T-cell (primary cell): Measurements from ENCODE around the gene TTLL12. TPM values are rescaled to one million over a fixed set of nuclear protein-coding genes. Genes with fewer than 3 reads are reported as not detected.

ENCODE experiments used
- ATAC-seq, 4 experiments: fragments of 200-7000 bp in 3 of 4; fragments of 150-1000 bp in 1 of 4; cut with Tn5 transposase; replicated peaks in 1 of 4; 1 replicate in 3 of 4; 2 replicates in 1 of 4; pipeline ENCODE4 v1.10.0; 2021; ENCODE audit warnings: moderate library complexity in 3 of 4, mild to moderate bottlenecking in 2 of 4, moderate number of reproducible peaks in 1 of 4
- CTCF ChIA-PET, 2 donors: fragments of 300-600 bp; sonication (Branson Sonifier 250); formaldehyde crosslinking; loops; one replicate each; lab custom pipeline; 2022; ENCODE audit warnings: antibody characterized with exemption in 2 of 2; lab: Charles Lee
- POLR2A ChIA-PET, 2 donors: fragments of 300-600 bp; sonication (Branson Sonifier 250); formaldehyde crosslinking; loops; one replicate each; lab custom pipeline; 2022; ENCODE audit warnings: antibody characterized with exemption in 2 of 2; lab: Charles Lee
- DNase-seq, 35 experiments: peaks; one replicate each; pipeline versions ENCODE4 v3.0.0 to v3.0.0-alpha.2; 2013 to 2023
- H3K27ac ChIP-seq: one replicate; pipeline ENCODE4 v1.5.1; 2013; ENCODE audit warnings: low read length
- H3K27me3 ChIP-seq, 2 experiments: replicated peaks in 1 of 2; 1 replicate in 1 of 2; 2 replicates in 1 of 2; pipeline versions ENCODE4 v1.6.1 to v1.7.0; 2013; ENCODE audit warnings: low read length in 1 of 2, mixed read lengths in 1 of 2; ENCODE audit not compliant: control insufficient read depth in 2 of 2, insufficient read depth in 2 of 2; ENCODE audit errors: extremely low read depth in 1 of 2
- H3K36me3 ChIP-seq, 2 donors: 1 replicate in 1 of 2; 2 replicates in 1 of 2; pipeline versions ENCODE4 v1.6.1 to v1.7.0; 2013; ENCODE audit warnings: low read length in 1 of 2; ENCODE audit not compliant: control insufficient read depth in 2 of 2, insufficient read depth in 1 of 2; ENCODE audit errors: extremely low read depth in 1 of 2
- H3K4me1 ChIP-seq, 2 experiments: 1 replicate in 1 of 2; 2 replicates in 1 of 2; pipeline versions ENCODE4 v1.6.1 to v1.7.0; 2013; ENCODE audit warnings: low read length in 2 of 2, mixed read lengths in 1 of 2; ENCODE audit not compliant: insufficient read depth in 2 of 2, control insufficient read depth in 1 of 2; ENCODE audit errors: extremely low read depth in 1 of 2
- H3K4me3 ChIP-seq, 2 donors: 1 replicate in 1 of 2; 2 replicates in 1 of 2; pipeline versions ENCODE4 v1.5.1 to v1.7.0; 2013; ENCODE audit warnings: mild to moderate bottlenecking in 2 of 2, low read length in 1 of 2, moderate library complexity in 1 of 2; ENCODE audit not compliant: control insufficient read depth in 1 of 2; ENCODE audit errors: extremely low read depth in 1 of 2
- H3K9me3 ChIP-seq: 2 replicates; pipeline ENCODE4 v1.7.0; 2013
- H3K27ac Mint-ChIP-seq, 2 donors: one replicate each; pipeline ENCODE4 v1.8.0; 2020 to 2021; ENCODE audit warnings: mild to moderate bottlenecking in 2 of 2, mixed read lengths in 2 of 2
- H3K27me3 Mint-ChIP-seq, 2 donors: one replicate each; pipeline ENCODE4 v1.8.0; 2021 to 2022; ENCODE audit warnings: mixed read lengths in 2 of 2
- H3K36me3 Mint-ChIP-seq: one replicate; pipeline ENCODE4 v1.8.0; 2021; ENCODE audit warnings: mixed read lengths
- H3K4me1 Mint-ChIP-seq, 3 donors: one replicate each; pipeline ENCODE4 v1.8.0; 2020 to 2022; ENCODE audit warnings: mixed read lengths in 3 of 3, mild to moderate bottlenecking in 1 of 3
- H3K4me3 Mint-ChIP-seq, 3 donors: one replicate each; pipeline ENCODE4 v1.8.0; 2020 to 2022; ENCODE audit warnings: mild to moderate bottlenecking in 3 of 3, mixed read lengths in 3 of 3, moderate library complexity in 3 of 3
- H3K9me3 Mint-ChIP-seq, 3 donors: one replicate each; pipeline ENCODE4 v1.8.0; 2020 to 2022; ENCODE audit warnings: mixed read lengths in 3 of 3
- WGBS: methylation state at CpG from one replicate; pipeline ENCODE4 v1.1.5; 2013; ENCODE audit warnings: missing lambda C conversion rate; ENCODE audit not compliant: insufficient coverage; 5-methylcytosine and 5-hydroxymethylcytosine counted together
- total RNA-seq, 35 experiments: library from RNA in 6 of 35; stranded (reverse) in 6 of 35; fragments of 120-200 nt in 1 of 35; gene quantifications; one replicate each; pipeline versions ENCODE4 v1.2.1 to v1.2.4 and lab custom pipeline; 2013 to 2026

The TTLL12 gene
- total RNA-seq, 5 donors from 2014 or later (not counting 1 experiment from before 2014, with no cell fraction given), result 17.1 to 38.1 (median 33.8) TPM

DNA sequence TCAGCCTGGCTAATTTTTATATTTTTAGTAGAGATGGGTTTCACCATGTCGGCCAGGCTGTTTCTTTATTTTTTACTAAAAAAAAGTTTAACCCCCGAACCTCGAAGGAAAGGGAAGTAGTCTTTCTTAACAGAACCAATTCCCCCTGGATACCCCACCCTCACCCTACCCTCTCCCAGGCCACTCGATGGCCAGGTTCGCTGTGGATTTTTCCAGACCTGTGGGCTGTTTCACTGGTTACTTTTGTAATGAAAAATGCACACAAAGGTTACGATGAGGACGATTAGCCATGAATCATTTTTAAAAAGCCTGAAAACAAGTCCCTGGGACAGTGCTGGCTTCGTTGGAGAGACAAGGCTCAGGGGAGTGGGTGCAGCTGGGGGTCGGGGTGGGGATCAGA, 33.0 kb downstream of the TTLL12 start:
- no peak for ATAC-seq
- H3K4me3 ChIP-seq, result no peak overlapping the region
- ChIA-PET CTCF (no interaction called here), POLR2A (no interaction called here)
- no peaks in the 10 kb centered on the region for H3K9me3 ChIP-seq
- H3K27ac ChIP-seq, result no peak overlapping the region
- no peaks in the 10 kb centered on the region for H3K9me3 Mint-ChIP-seq
- H3K4me1 Mint-ChIP-seq, result peaks cover 17 to 36% (median 27%) of the 10 kb centered on the region in 3 donors
- 83% methylated on average over 3 of the region's 9 CpGs for WGBS
- H3K4me3 Mint-ChIP-seq, result no peak overlapping the region
- H3K27me3 Mint-ChIP-seq, result no peaks in the 10 kb centered on the region
- H3K4me1 ChIP-seq, result peaks cover 2 to 24% of the 10 kb centered on the region in 2 experiments
- no peak overlapping the region for H3K27ac Mint-ChIP-seq
- H3K36me3 Mint-ChIP-seq, result peaks cover 3% of the 10 kb centered on the region
- DNase-seq, result no peak
- H3K27me3 ChIP-seq, result no peaks in the 10 kb centered on the region
- H3K36me3 ChIP-seq, result no peaks in the 10 kb centered on the region

DNA sequence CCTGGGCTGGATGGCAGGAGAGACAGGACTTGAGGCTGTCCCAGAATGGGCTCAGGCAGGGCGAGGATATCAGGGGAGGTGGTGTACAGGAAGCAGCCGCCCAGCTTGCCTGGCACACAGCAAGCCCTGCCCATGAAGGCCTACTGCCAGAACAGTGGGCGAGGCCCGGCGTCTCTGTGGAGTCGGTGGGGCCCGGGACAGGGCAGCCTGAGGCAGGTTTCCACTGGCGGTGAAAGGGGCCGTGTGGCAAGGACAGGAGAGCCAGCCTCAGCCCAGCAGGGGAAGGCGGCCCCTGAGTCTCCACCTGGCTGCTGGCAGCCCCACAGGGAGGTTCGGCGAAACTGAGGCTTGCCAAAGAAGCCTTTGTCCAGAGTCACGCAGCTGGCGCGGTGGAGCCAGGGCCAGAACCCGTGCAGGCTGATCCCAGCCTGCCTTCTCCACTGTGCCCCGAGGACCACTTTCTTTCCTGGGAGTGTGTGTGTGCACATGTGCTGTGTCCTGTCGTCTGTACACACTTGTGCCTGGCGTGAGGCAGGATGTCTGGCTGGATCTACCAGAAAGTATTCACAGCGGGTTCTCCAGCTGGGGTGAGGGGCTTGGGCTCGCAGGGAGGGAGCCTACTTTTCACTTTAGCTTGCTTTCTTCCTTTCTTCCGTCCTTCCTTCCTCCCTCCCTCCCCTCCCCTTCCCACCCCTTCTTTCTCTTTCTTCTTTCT, 34.4 kb downstream of the TTLL12 start:
- ChIA-PET POLR2A (interaction anchor here in 1 of 2 donors (0.7 kb wide), 1 partner anchor 33 kb away, joined by 7 read pairs; no protein-coding TSS in a partner anchor), CTCF (no interaction called here)
- Mint-ChIP-seq H3K4me1 (peaks cover 21 to 41% (median 24%) of the 10 kb centered on the region in 3 donors), H3K36me3 (no peaks in the 10 kb centered on the region), H3K27ac (peak overlapping the region; percentile 90 to 91), H3K27me3 (no peaks in the 10 kb centered on the region), H3K9me3 (no peaks in the 10 kb centered on the region), H3K4me3 (peak overlapping the region; percentile 84 to 93 (median 90))
- WGBS, result 8% methylated on average over 14 of the region's 22 CpGs
- Histone ChIP-seq H3K9me3 (no peaks in the 10 kb centered on the region), H3K4me1 (peaks cover 2 to 26% of the 10 kb centered on the region in 2 experiments), H3K27me3 (no peaks in the 10 kb centered on the region), H3K36me3 (no peaks in the 10 kb centered on the region), H3K4me3 (peak overlapping the region; percentile 64 to 86), H3K27ac (peak overlapping the region; percentile 64)
- DNase-seq (peak; percentile 34 to 70 (median 58)), ATAC-seq (peak; percentile 89 to 92 (median 90))

- peak overlapping the region; percentile 64 for H3K27ac ChIP-seq
- H3K9me3 Mint-ChIP-seq, result no peaks in the 10 kb centered on the region
- peak overlapping the region; percentile 84 to 93 (median 90) for H3K4me3 Mint-ChIP-seq
- WGBS, result 3% methylated on average over 17 of the region's 18 CpGs
- H3K27ac Mint-ChIP-seq, result peak overlapping the region; percentile 86 to 91
- peaks cover 25 to 44% (median 29%) of the 10 kb centered on the region in 3 donors for H3K4me1 Mint-ChIP-seq
- peaks cover 2 to 30% of the 10 kb centered on the region in 2 experiments for H3K4me1 ChIP-seq
- H3K9me3 ChIP-seq, result no peaks in the 10 kb centered on the region
- POLR2A ChIA-PET, result no interaction called here
- ATAC-seq (peak; percentile 43 to 62 (median 47)), DNase-seq (peak in 11 of 35 experiments; percentile 10 to 40 (median 16))
- no peaks in the 10 kb centered on the region for H3K27me3 Mint-ChIP-seq
- CTCF ChIA-PET, result no interaction called here
- no peaks in the 10 kb centered on the region for H3K27me3 ChIP-seq
- H3K36me3 Mint-ChIP-seq, result no peaks in the 10 kb centered on the region
- H3K36me3 ChIP-seq, result no peaks in the 10 kb centered on the region
- H3K4me3 ChIP-seq, result peak overlapping the region; percentile 64 to 86
These were observed 35.0 kb downstream of the TTLL12 start for GRCh38 chr22:43152003-43152356.

DNA sequence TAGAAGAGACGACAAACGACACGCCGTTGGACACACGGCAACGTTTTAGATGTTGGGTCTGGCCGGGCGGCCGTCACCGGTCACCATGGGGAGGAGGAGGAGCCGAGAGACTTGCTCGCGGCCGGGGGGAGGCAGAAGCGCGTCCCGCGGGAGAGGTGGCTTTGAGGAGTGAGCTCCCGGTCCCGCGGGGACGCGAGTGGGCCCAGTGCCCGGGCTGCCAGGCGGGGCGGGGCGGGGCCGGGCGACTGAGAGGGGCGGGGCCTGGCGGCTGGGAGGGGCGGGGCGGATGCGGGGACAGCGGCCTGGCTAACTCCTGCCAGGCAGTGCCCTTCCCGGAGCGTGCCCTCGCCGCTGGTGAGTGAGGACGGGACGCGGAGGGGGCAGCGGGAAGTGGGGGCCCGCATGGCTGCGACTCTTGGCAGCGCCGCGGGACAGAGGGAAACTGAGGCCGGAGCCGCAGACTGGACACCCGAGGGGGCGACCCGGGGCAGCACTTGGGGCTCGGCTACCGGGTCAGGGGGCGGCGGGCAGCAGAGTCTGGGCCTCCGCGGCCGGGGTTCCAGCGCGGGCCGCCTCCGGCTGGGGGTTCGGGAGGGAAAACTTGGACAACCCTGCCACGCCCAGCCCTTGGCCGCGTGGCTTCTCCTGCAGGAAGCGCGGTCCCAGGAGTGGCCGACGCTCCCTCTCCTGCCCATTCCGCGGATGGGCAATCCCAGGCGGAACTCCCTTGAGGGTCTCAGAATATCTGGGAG, 35.5 kb downstream of the TTLL12 start, which contains the start of gene TSPO:
Gene TSPO, plus strand, starts transcription at position 309 of the 752 bp plus-strand sequence. CDS start 7,680 bp downstream, outside the sequence.
- peak in 32 of 35 experiments; percentile 20 to 68 (median 43) for DNase-seq
- H3K27me3 ChIP-seq, result no peaks in the 10 kb centered on the region
- ChIA-PET CTCF (no interaction called here), POLR2A (interaction anchor here (0.5 to 0.8 kb wide), 3 partner anchors 36 to 301 kb away, joined by 3 to 15 read pairs (median 4); no protein-coding TSS in a partner anchor)
- H3K36me3 ChIP-seq, result no peaks in the 10 kb centered on the region
- H3K4me3 ChIP-seq, result peak within 1 kb of the TSS; percentile 64 to 86
- peak within 1 kb of the TSS; percentile 94 to 96 for H3K27ac Mint-ChIP-seq
- 2% methylated on average over 62 of the region's 75 CpGs for WGBS
- H3K9me3 ChIP-seq, result no peaks in the 10 kb centered on the region
- no peaks in the 10 kb centered on the region for H3K27me3 Mint-ChIP-seq
- no peaks in the 10 kb centered on the region for H3K36me3 Mint-ChIP-seq
- peak within 1 kb of the TSS; percentile 90 to 93 (median 92) for H3K4me3 Mint-ChIP-seq
- H3K9me3 Mint-ChIP-seq, result no peaks in the 10 kb centered on the region
- H3K4me1 Mint-ChIP-seq, result peaks cover 25 to 40% (median 31%) of the 10 kb centered on the region in 3 donors
- peak; percentile 66 to 69 (median 68) for ATAC-seq
- peak within 1 kb of the TSS; percentile 64 for H3K27ac ChIP-seq
- peaks cover 2 to 30% of the 10 kb centered on the region in 2 experiments for H3K4me1 ChIP-seq

DNA sequence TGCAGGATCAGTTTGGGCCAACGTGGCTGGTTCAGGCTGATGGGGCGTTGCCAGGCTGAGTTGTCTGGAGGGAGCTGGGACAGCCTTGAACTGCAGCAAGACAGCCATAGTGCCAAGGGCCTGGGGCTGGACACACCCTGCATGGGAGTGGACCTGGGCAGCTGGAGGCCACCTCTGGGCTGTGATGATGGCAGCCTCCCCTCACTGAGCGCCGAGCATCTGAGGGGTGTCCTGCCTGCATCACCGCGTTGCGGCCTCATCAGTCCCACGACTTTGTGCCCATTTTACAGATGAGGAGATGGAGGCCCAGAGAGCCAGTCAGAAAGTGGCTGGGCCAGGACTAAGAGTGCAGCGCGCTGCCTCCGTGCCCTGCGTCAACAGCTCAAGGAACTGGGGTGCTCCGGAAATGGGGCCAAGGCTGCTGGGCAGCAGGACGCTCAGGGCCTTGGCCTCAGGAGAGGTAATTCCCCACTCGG, 36.2 kb downstream of the TTLL12 start:
- H3K4me1 ChIP-seq, result peaks cover 2 to 30% of the 10 kb centered on the region in 2 experiments
- H3K36me3 ChIP-seq, result no peaks in the 10 kb centered on the region
- Mint-ChIP-seq H3K27ac (peak overlapping the region; percentile 94 to 96), H3K9me3 (no peaks in the 10 kb centered on the region), H3K36me3 (no peaks in the 10 kb centered on the region), H3K4me3 (peak overlapping the region; percentile 90 to 93 (median 92)), H3K4me1 (peaks cover 25 to 37% (median 31%) of the 10 kb centered on the region in 3 donors), H3K27me3 (no peaks in the 10 kb centered on the region)
- WGBS, result 82% methylated on average over 15 of the region's 15 CpGs
- H3K27ac ChIP-seq, result peak overlapping the region; percentile 39
- ATAC-seq, result no peak
- H3K27me3 ChIP-seq, result no peaks in the 10 kb centered on the region
- ChIA-PET POLR2A (interaction anchor here (0.5 to 0.8 kb wide), 3 partner anchors 37 to 300 kb away, joined by 3 to 15 read pairs (median 4); no protein-coding TSS in a partner anchor), CTCF (no interaction called here)
- no peaks in the 10 kb centered on the region for H3K9me3 ChIP-seq
- DNase-seq, result peak in 1 of 35 experiments; percentile 4
- peak overlapping the region; percentile 64 to 86 for H3K4me3 ChIP-seq

DNA sequence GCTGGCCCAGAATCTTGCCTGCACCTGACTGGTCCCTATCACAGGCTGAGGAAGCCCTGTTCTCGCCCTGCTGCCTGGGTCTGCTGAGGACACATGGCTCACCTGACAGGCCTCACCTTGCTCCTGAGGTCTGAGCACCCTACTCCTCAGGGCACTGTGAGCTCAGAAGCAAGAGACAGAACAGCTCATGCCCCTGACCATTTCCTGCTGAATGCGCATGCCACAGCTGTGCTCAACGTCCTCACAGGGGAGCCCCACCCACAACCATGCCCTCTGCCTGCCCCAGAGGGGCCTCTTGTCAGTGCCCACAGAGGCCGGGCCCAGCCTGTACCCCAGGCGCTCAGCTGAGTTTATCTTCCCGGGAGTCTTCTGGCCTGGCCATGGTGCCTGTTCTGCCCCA, 38.4 kb downstream of the TTLL12 start:
- H3K9me3 Mint-ChIP-seq, result no peaks in the 10 kb centered on the region
- H3K36me3 Mint-ChIP-seq, result no peaks in the 10 kb centered on the region
- peaks cover 2 to 30% of the 10 kb centered on the region in 2 experiments for H3K4me1 ChIP-seq
- CTCF ChIA-PET, result no interaction called here
- no peak overlapping the region for H3K4me3 Mint-ChIP-seq
- no peaks in the 10 kb centered on the region for H3K27me3 Mint-ChIP-seq
- 59% methylated on average over 5 of the region's 6 CpGs for WGBS
- H3K4me3 ChIP-seq, result no peak overlapping the region
- POLR2A ChIA-PET, result interaction anchor here in 1 of 2 donors (0.6 kb wide), 1 partner anchor 76 kb away, joined by 4 read pairs; no protein-coding TSS in a partner anchor
- no peaks in the 10 kb centered on the region for H3K9me3 ChIP-seq
- H3K36me3 ChIP-seq, result no peaks in the 10 kb centered on the region
- peak overlapping the region in 1 of 2 donors; percentile 61 for H3K27ac Mint-ChIP-seq
- ATAC-seq (no peak), DNase-seq (no peak)
- H3K27ac ChIP-seq, result no peak overlapping the region
- peaks cover 0 to 9% of the 10 kb centered on the region in 2 experiments for H3K27me3 ChIP-seq
- peaks cover 28 to 35% (median 31%) of the 10 kb centered on the region in 3 donors for H3K4me1 Mint-ChIP-seq
